GM19238 (cell line): Measurements from ENCODE around the gene RDH13.
"Not testable (repeated sequence)": the region's sequence is repeated elsewhere in the genome, so short reads cannot be mapped to it uniquely, and the experiment has no call there.

Experiments
- DNase-seq: peaks from one replicate; pipeline ENCODE4 v3.0.0; 2011; ENCODE audit warnings: low spot score; ENCODE audit not compliant: insufficient read length

The RDH13 gene

GRCh38 chr19:55044771-55045716 lies 17.9 kb downstream of the RDH13 start:
- DNase-seq: no peak

DNA sequence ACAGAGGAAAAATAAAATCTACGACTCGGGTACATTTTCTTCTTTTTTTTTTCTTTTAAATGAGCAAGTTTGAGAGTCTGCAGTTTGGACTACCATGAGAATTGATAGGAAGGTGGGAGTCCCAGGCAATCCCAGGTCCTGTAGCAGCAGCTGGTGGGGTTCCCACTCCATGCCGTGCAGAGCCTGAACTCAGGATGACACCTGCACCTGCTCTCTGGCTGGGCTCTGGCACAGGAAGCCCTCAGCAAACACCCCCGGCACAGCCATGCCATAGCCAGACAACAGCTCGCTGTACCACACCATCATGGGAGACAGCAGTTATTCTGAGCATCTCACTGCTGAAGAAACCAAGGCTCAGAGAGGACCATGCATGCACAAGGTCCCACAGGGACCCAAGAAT lies 18.7 kb downstream of the RDH13 start:
- no peak for DNase-seq

GRCh38 chr19:55042688-55043087 lies 20.3 kb downstream of the RDH13 start:
- DNase-seq: no peak

DNA sequence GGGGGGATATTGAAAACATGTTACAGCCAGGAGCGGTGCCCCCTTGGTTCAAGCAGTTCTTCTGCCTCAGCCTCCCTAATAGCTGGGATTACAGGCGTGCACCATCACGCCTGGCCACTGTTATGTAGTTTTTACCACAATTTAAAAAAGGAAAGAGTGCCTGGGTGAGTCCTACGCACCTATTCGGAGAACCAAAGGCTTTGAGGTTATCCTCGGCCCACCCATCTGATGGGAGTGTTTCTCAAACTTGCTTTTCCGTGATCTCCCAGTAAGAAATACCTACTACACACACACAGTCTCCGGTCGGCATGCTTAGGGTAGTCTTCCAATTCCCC lies 20.6 kb downstream of the RDH13 start:
- DNase-seq: no peak

- DNase-seq: no peak
Observed at GRCh38 chr19:55041627-55042343, 21.2 kb downstream of the RDH13 start.

- DNase-seq: no peak
Observed at GRCh38 chr19:55041244-55041626, 21.7 kb downstream of the RDH13 start.

DNA sequence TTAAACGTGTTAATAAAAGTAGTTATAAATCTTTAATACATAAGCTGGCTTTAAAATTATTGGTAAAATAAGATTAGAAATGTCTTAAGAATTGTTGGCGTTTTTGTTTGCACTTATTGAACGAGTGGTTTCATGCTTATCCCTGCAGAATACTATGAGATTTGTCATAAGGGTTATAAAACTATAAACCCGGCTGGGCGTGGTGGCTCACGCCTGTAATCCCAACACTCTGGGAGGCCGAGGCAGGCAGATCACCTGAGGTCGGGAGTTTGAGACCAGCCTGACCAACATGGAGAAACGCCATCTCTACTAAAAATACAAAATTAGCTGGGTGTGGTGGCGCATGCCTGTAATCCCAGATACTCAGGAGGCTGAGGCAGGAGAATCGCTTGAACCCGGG lies 22.3 kb downstream of the RDH13 start:
- not testable (repeated sequence) for DNase-seq

DNA sequence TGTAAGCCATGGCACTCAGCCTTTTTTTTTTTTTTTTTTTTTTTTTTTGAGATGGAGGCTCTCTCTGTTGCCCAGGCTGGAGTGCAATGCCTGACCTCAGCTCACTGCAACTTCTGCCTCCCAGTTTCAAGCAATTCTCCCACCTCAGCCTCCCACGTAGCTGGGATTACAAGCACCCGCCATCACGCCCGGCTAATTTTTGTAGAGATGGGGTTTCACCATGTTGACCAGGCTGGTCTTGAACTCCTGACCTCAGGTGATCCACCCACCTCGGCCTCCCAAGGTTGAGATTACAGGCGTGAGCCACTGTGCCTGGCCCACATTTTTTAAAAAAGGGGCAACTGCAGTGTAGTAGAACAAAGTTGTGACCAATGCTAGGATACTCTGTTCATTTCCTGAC lies 25.3 kb downstream of the RDH13 start:
- DNase-seq: not testable (repeated sequence)

DNA sequence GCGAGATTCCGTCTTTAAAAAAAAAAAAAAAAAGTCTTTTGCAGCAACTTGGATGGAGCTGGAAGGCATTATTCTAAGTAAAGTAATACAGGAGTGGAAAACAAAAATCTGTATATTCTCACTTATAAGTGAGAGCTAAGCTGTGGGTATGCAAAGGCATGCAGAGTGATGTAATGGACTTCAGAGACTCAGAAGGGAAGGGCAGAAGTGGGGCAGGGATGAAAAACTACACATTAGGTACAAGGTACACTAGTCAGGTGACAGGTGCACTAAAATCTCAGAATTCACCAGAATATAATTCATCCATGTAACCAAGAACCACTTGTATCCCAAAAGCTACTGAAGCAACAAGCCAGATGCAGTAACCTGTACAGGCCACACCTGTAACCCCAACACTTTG lies 26.9 kb downstream of the RDH13 start:
- DNase-seq: no peak

GRCh38 chr19:55034751-55035150 lies 28.2 kb downstream of the RDH13 start:
- DNase-seq: no peak

DNA sequence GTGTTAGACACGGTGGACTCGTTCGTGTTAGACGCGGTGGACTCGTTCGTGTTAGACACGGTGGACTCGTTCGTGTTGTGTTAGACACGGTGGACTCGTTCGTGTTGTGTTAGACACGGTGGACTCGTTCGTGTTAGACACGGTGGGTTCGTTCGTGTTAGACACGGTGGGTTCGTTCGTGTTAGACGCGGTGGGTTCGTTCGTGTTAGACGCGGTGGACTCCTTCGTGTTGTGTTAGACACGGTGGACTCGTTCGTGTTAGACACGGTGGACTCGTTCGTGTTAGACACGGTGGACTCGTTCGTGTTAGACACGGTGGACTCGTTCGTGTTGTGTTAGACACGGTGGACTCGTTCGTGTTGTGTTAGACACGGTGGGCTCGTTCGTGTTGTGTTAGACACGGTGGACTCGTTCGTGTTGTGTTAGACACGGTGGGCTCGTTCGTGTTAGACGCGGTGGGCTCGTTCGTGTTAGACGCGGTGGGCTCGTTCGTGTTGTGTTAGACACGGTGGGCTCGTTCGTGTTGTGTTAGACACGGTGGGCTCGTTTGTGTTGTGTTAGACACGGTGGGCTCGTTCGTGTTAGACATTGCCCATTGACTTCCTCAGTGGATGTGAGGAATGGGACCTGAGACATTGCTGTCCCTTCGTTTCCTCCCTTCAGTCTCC lies 29.8 kb downstream of the RDH13 start:
- DNase-seq: not testable (repeated sequence)

GRCh38 chr19:55032170-55032800 lies 30.7 kb downstream of the RDH13 start:
- DNase-seq: no peak

DNA sequence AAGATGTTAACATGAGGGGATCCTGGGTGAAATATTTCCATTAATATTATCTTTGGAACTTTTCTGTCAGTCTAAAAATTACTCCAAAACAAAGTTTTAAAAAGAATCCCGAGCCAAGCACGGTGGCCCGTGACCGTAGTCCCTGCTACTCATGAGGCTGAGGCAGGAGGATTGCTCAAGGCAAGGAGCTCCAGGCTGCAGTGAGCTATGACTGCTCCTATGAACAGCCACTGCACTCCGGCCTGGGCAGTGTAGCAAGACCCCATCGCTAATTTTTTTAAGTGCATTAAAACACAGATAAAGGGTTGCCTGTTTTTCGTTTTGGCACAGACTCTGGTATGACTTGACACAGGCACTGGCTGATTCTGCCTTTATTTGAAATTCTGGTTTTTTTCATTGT lies 31.8 kb downstream of the RDH13 start:
- no peak for DNase-seq

DNA sequence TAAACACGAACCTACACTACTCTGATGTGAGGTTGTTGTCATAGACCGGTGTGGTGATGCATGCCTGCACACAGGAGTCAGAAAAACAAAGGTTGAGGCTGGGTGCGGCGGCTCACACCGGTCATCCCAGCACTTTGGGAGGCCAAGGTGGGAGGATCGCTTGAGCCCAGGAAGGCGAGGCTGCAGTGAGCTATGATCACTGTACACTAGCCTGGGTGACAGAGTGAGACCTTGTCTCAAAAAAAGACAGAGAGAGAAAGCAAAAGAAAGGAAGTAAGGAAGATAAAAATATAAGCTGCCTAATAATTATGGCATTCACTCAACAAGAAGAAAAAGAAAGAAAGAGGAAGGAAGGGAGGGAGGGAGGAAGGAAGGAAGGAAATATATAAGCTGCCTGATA lies 34.2 kb downstream of the RDH13 start:
- no peak for DNase-seq

- DNase-seq: no peak
Observed at GRCh38 chr19:55027472-55028337, 35.2 kb downstream of the RDH13 start.

DNA sequence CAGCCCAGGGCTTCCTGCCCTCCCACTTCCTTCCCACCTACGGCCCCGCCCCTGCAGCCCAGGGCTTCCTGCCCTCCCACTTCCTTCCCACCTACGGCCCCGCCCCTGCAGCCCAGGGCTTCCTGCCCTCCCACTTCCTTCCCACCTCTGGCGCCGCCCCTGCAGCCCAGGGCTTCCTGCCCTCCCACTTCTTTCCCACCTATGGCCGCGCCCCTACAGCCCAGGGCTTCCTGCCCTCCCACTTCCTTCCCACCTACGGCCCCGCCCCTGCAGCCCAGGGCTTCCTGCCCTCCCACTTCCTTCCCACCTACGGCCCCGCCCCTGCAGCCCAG lies 35.8 kb downstream of the RDH13 start:
- not testable (repeated sequence) for DNase-seq

DNA sequence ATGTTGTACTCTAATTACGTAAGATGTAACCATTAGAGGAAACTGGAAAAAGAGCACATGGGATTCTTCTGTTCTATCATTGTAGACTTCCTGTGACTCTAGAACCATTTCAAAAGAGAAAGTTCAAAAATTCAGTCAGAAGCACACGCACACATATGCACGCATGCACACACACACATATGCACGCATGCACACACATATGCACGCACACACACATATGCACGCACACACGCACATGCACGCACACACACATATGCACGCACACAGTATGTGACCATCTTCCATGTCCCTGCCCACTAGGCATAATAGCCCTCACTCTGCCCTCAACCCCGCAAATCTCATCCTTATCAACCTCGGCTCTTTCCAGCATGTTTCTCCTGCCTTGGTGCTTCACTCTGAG lies 38.8 kb downstream of the RDH13 start:
- DNase-seq: no peak

GRCh38 chr19:55020351-55020750 lies 42.6 kb downstream of the RDH13 start:
- not testable (repeated sequence) for DNase-seq

- DNase-seq: no peak
Observed at GRCh38 chr19:55018633-55019032, 44.3 kb downstream of the RDH13 start.

- no peak for DNase-seq
Observed at GRCh38 chr19:55018216-55018615, 44.7 kb downstream of the RDH13 start.

GRCh38 chr19:55016017-55016416 lies 46.9 kb downstream of the RDH13 start:
- no peak for DNase-seq
